Retinal pigment epithelial cell (primary cell): ENCODE data around the gene MYADM.

ENCODE experiments used
- DNase-seq: peaks from one replicate; pipeline ENCODE4 v3.0.0-alpha.2; 2010; ENCODE audit warnings: low read depth
- H3K4me3 ChIP-seq: 2 replicates; pipeline ENCODE4 v1.5.1; 2011; ENCODE audit warnings: mild to moderate bottlenecking, low read length, control low read depth, moderate library complexity
- CTCF ChIP-seq: conservative IDR thresholded peaks from 2 replicates; pipeline ENCODE4 v1.5.1; 2011; ENCODE audit warnings: low read depth, low read length, control low read depth, inconsistent platforms

The MYADM gene

GRCh38 chr19:53876651-53877224 is 9.1 kb downstream of the MYADM start:
- H3K4me3 ChIP-seq: no peak overlapping the region
- no peak for TF ChIP-seq CTCF
- no peak for DNase-seq

- TF ChIP-seq CTCF: no peak
- no peak overlapping the region for H3K4me3 ChIP-seq
- no peak for DNase-seq
These were observed 9.7 kb downstream of the MYADM start for GRCh38 chr19:53877361-53877766.

GRCh38 chr19:53878776-53879139 is 11.1 kb downstream of the MYADM start:
- no peak for DNase-seq
- no peak for TF ChIP-seq CTCF

GRCh38 chr19:53879140-53880081 is 11.7 kb downstream of the MYADM start:
- peak; percentile 58 for DNase-seq
- no peak for TF ChIP-seq CTCF
- peak overlapping the region; percentile 80 for H3K4me3 ChIP-seq

More at GRCh38 chr19:53878776-53879139, 11.1 kb downstream of the MYADM start:
- H3K4me3 ChIP-seq: peak overlapping the region; percentile 80

GRCh38 chr19:53880711-53881481 is 13.2 kb downstream of the MYADM start:
- no peak overlapping the region for H3K4me3 ChIP-seq

More at GRCh38 chr19:53880711-53881481, 13.2 kb downstream of the MYADM start:
- no peak for TF ChIP-seq CTCF
- no peak for DNase-seq
